Ishikawa (cell line): ENCODE results near the gene TXNDC2.

Experiments
- CEBPB ChIP-seq: IDR thresholded peaks from 2 replicates; pipeline ENCODE4 v1.6.1; 2012
- CREB1 ChIP-seq: IDR thresholded peaks from 2 replicates; pipeline ENCODE4 v1.6.1; 2012; ENCODE audit warnings: low read depth
- EGR1 ChIP-seq: IDR thresholded peaks from 2 replicates; pipeline ENCODE4 v1.6.1; 2012
- EP300 ChIP-seq: IDR thresholded peaks from 2 replicates; pipeline ENCODE4 v1.6.1; 2012; ENCODE audit warnings: borderline replicate concordance
- FOXM1 ChIP-seq: IDR thresholded peaks from 2 replicates; pipeline ENCODE4 v1.6.1; 2012; ENCODE audit warnings: low read depth, borderline replicate concordance
- NFIC ChIP-seq: IDR thresholded peaks from 2 replicates; pipeline ENCODE4 v1.6.1; 2012
- RAD21 ChIP-seq: IDR thresholded peaks from 2 replicates; pipeline ENCODE4 v1.6.1; 2012; ENCODE audit warnings: low read depth
- REST ChIP-seq: IDR thresholded peaks from 2 replicates; pipeline ENCODE4 v1.6.1; 2012; ENCODE audit warnings: low read depth, mild to moderate bottlenecking
- TAF1 ChIP-seq: IDR thresholded peaks from 2 replicates; pipeline ENCODE4 v1.6.1; 2012; ENCODE audit warnings: low read depth, mild to moderate bottlenecking
- TCF12 ChIP-seq: IDR thresholded peaks from 2 replicates; pipeline ENCODE4 v1.6.1; 2012; ENCODE audit warnings: low read depth
- TEAD4 ChIP-seq: IDR thresholded peaks from 2 replicates; pipeline ENCODE4 v1.6.1; 2012
- YY1 ChIP-seq: IDR thresholded peaks from 2 replicates; pipeline ENCODE4 v1.6.1; 2012; ENCODE audit warnings: low read depth
- ZBTB7A ChIP-seq: IDR thresholded peaks from 2 replicates; pipeline ENCODE4 v1.6.1; 2012; ENCODE audit warnings: low read depth
- TF ChIP-seq, protein P1 (sequence below): IDR thresholded peaks from 2 replicates; pipeline ENCODE4 v1.6.1; 2012
- TF ChIP-seq, protein P2 (sequence below): IDR thresholded peaks from 2 replicates; pipeline ENCODE4 v1.6.1; 2012

TXNDC2 gene

GRCh38 chr18:9869715-9870430, 15.9 kb upstream of the TXNDC2 start:
- peak; percentile 25; the same call in 1 of the 2 replicates for TF ChIP-seq YY1
- TF ChIP-seq TEAD4: 0 out of 2 replicates have a peak, but pooled peaks have one; percentile 20
- no peak for TF ChIP-seq CREB1
- TF ChIP-seq ZBTB7A: no peak
- no peak for TF ChIP-seq RAD21
- TF ChIP-seq NFIC: 0 out of 2 replicates have a peak, but pooled peaks have one; percentile 10
- TF ChIP-seq, protein P1, sequence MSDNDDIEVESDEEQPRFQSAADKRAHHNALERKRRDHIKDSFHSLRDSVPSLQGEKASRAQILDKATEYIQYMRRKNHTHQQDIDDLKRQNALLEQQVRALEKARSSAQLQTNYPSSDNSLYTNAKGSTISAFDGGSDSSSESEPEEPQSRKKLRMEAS: no peak
- peak; percentile 49; the same call in 1 of the 2 replicates for TF ChIP-seq EP300
- 0 out of 2 replicates have a peak, but pooled peaks have one; percentile 20 for TF ChIP-seq FOXM1
- peak; percentile 26; the same call in 1 of the 2 replicates for TF ChIP-seq TCF12
- TF ChIP-seq EGR1: no peak

GRCh38 chr18:9870431-9871008, 15.3 kb upstream of the TXNDC2 start:
- TF ChIP-seq ZBTB7A (no peak), YY1 (no peak), RAD21 (no peak), FOXM1 (no peak), TAF1 (no peak), TEAD4 (no peak), TCF12 (no peak), NFIC (no peak), EP300 (no peak), REST (no peak), CREB1 (no peak), EGR1 (no peak), CEBPB (no peak)
- TF ChIP-seq, protein P1: no peak
- TF ChIP-seq, protein P2, sequence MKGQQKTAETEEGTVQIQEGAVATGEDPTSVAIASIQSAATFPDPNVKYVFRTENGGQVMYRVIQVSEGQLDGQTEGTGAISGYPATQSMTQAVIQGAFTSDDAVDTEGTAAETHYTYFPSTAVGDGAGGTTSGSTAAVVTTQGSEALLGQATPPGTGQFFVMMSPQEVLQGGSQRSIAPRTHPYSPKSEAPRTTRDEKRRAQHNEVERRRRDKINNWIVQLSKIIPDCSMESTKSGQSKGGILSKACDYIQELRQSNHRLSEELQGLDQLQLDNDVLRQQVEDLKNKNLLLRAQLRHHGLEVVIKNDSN: no peak

DNA sequence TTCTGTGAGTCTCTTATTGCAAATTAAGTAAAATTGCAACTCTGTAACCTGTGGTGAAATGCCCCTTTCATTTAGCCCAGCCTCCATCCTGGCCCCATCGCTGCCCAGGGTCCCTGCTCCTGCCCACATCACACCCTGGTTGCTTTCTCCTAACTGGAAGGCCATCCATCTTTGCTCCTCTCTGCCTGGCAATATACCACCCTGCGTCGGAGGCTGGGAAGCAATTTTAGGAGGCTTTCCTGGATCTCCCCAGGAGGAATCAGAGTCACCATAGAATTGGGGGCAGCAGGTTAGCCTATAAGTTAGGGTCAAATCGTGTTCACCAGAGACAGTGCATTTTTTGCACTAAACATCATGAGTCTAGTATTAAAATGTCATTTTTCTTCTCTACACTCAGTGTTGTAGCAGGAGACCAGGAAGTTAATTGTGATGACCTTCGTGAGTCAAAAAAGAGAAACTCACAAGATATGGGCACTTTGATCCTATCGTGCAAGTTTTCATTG, 14.5 kb upstream of the TXNDC2 start:
- TF ChIP-seq EGR1 (no peak), ZBTB7A (no peak), TCF12 (no peak), TAF1 (no peak), YY1 (no peak), CEBPB (no peak), FOXM1 (no peak), EP300 (no peak), REST (no peak), NFIC (no peak), CREB1 (no peak), RAD21 (no peak), TEAD4 (no peak)
- TF ChIP-seq, protein P2: no peak
- TF ChIP-seq, protein P1: no peak

GRCh38 chr18:9872823-9873222, 12.9 kb upstream of the TXNDC2 start:
- no peak for TF ChIP-seq YY1
- TF ChIP-seq REST: no peak
- no peak for TF ChIP-seq NFIC
